HEK293T (cell line): ENCODE measurements around the gene SLC2A11.

Experiments used
- HDGF ChIP-seq: fragments of 450-650 bp; IDR thresholded peaks from 2 replicates; pipeline ENCODE4 v1.6.1; 2017; ENCODE audit warnings: antibody characterized with exemption, borderline replicate concordance
- ZNF384 ChIP-seq: fragments of 450-650 bp; IDR thresholded peaks from 2 replicates; pipeline ENCODE4 v1.6.1; 2016

DNA sequence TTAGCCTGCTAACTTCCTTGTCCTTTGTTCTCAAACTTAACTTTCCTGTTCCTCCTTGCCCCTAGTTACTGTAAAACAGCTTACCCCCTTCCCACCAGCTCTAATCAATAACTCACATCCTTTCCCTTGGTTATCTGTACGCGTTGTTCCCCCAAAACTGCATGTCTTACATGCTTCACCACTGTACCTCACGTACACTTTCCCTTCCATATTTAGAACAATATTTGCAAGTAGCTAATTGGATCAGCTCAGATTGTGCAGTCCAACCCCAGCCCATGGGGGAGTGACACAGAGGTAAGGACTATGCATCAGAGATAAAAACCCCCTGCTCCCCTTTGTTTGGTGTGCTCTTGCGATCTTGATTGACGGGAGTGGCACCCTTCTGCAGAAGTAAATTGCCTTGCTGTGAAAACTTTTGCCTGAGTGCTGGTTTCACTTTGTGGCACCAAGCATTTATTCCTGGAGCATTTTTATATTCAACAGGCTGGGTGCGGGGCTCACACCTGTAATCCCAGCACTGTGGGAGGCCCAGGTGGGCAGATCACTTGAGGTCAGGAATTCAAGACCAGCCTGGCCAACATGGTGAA lies 67.4 kb downstream of the SLC2A11 start:
- TF ChIP-seq ZNF384 (no peak), HDGF (no peak)
